HEK293 (cell line): ENCODE data around the gene ZDHHC14.

Source experiments
- CTCF ChIA-PET: fragments of 350-600 bp; formaldehyde crosslinking; extraction: SDS; loops from one replicate; lab custom pipeline; 2021; ENCODE audit warnings: antibody characterized with exemption; lab: Yijun Ruan, JAX
- POLR2A ChIA-PET: fragments of 300-600 bp; formaldehyde crosslinking; extraction: SDS; loops from one replicate; lab custom pipeline; 2020; ENCODE audit warnings: antibody characterized with exemption, inconsistent platforms; lab: Yijun Ruan, JAX
- H3K27ac ChIP-seq: fragments of 200-500 bp; sonication (Bioruptor generic); 2 replicates; pipeline ENCODE4 v1.5.1; 2014; ENCODE audit warnings: low read depth, low read length, control low read depth, inconsistent platforms; ENCODE audit errors: extremely low read depth
- H3K36me3 ChIP-seq, 2 experiments: fragments of 200-500 bp in 1 of 2; sonication (Bioruptor generic) in 1 of 2; 1 replicate in 1 of 2; 2 replicates in 1 of 2; pipeline ENCODE4 v1.5.1; 2014 to 2017; ENCODE audit warnings: inconsistent platforms in 2 of 2, low read length in 2 of 2; ENCODE audit not compliant: control insufficient read depth in 2 of 2, insufficient read depth in 1 of 2
- H3K4me1 ChIP-seq: fragments of 200-500 bp; sonication (Bioruptor generic); 2 replicates; pipeline ENCODE4 v1.5.1; 2014; ENCODE audit warnings: mild to moderate bottlenecking, low read length, inconsistent platforms; ENCODE audit not compliant: control insufficient read depth, insufficient read depth
- H3K4me3 ChIP-seq: 2 replicates; pipeline ENCODE4 v1.5.1; 2011; ENCODE audit warnings: low read depth, mild to moderate bottlenecking, control low read depth, low read length, moderate library complexity
- H3K9me3 ChIP-seq: fragments of 200-500 bp; sonication (Bioruptor generic); 2 replicates; pipeline ENCODE4 v1.5.1; 2014; ENCODE audit warnings: low read depth, low read length, inconsistent platforms; ENCODE audit not compliant: control insufficient read depth, insufficient read depth
- BCL11B ChIP-seq: fragments of 450-650 bp; formaldehyde crosslinking; IDR thresholded peaks from 2 replicates; pipeline ENCODE4 v1.5.1; 2016; ENCODE audit warnings: low read depth, missing biosample characterization, missing genetic modification characterization
- EGR2 ChIP-seq: fragments of 450-650 bp; formaldehyde crosslinking; IDR thresholded peaks from 2 replicates; pipeline ENCODE4 v1.5.1; 2016; ENCODE audit warnings: low read depth, missing biosample characterization, missing genetic modification characterization
- ELK4 ChIP-seq: IDR thresholded peaks from 2 replicates; pipeline ENCODE4 v1.6.1; 2011; ENCODE audit warnings: mild to moderate bottlenecking, low read depth, low read length, borderline replicate concordance
- HOXD13 ChIP-seq: sonication (generic); formaldehyde crosslinking; IDR thresholded peaks from 2 replicates; pipeline ENCODE4 v1.8.0; 2022; ENCODE audit warnings: missing genetic modification reagents, borderline replicate concordance
- MEIS1 ChIP-seq: sonication (generic); formaldehyde crosslinking; IDR thresholded peaks from 2 replicates; pipeline ENCODE4 v1.8.1; 2022; ENCODE audit warnings: missing genetic modification reagents, mild to moderate bottlenecking, borderline replicate concordance
- SALL2 ChIP-seq: fragments of 450-650 bp; formaldehyde crosslinking; IDR thresholded peaks from 2 replicates; pipeline ENCODE4 v1.5.0; 2017; ENCODE audit warnings: missing biosample characterization, mild to moderate bottlenecking, missing genetic modification characterization, borderline replicate concordance
- ZBTB10 ChIP-seq: fragments of 450-650 bp; formaldehyde crosslinking; IDR thresholded peaks from 2 replicates; pipeline ENCODE4 v1.5.1; 2016; ENCODE audit warnings: missing biosample characterization, missing genetic modification characterization
- ZBTB6 ChIP-seq: fragments of 450-650 bp; formaldehyde crosslinking; IDR thresholded peaks from 2 replicates; pipeline ENCODE4 v1.5.1; 2017; ENCODE audit warnings: missing biosample characterization, missing genetic modification characterization
- ZFHX2 ChIP-seq: fragments of 450-650 bp; formaldehyde crosslinking; conservative IDR thresholded peaks from 2 replicates; pipeline ENCODE4 v1.5.1; 2016; ENCODE audit warnings: missing biosample characterization, missing genetic modification characterization
- ZFP69B ChIP-seq: fragments of 450-650 bp; formaldehyde crosslinking; IDR thresholded peaks from 2 replicates; pipeline ENCODE4 v1.5.1; 2016; ENCODE audit warnings: missing biosample characterization, missing genetic modification characterization
- ZNF10 ChIP-seq: fragments of 450-650 bp; formaldehyde crosslinking; IDR thresholded peaks from 2 replicates; pipeline ENCODE4 v1.5.1; 2017; ENCODE audit warnings: missing biosample characterization, missing genetic modification characterization
- ZNF140 ChIP-seq: fragments of 450-650 bp; formaldehyde crosslinking; IDR thresholded peaks from 2 replicates; pipeline ENCODE4 v1.5.1; 2016; ENCODE audit warnings: missing biosample characterization, missing genetic modification characterization
- ZNF16 ChIP-seq: fragments of 450-650 bp; formaldehyde crosslinking; IDR thresholded peaks from 2 replicates; pipeline ENCODE4 v1.5.1; 2016; ENCODE audit warnings: low read depth, missing biosample characterization, missing genetic modification characterization
- ZNF169 ChIP-seq: fragments of 450-650 bp; formaldehyde crosslinking; IDR thresholded peaks from 2 replicates; pipeline ENCODE4 v1.5.1; 2016; ENCODE audit warnings: missing biosample characterization, missing genetic modification characterization
- ZNF175 ChIP-seq: fragments of 450-650 bp; formaldehyde crosslinking; IDR thresholded peaks from 2 replicates; pipeline ENCODE4 v1.5.1; 2016; ENCODE audit warnings: missing biosample characterization, missing genetic modification characterization
- ZNF366 ChIP-seq: fragments of 450-650 bp; formaldehyde crosslinking; conservative IDR thresholded peaks from 2 replicates; pipeline ENCODE4 v1.5.1; 2016; ENCODE audit warnings: missing biosample characterization, missing genetic modification characterization
- ZNF391 ChIP-seq: fragments of 450-650 bp; formaldehyde crosslinking; IDR thresholded peaks from 2 replicates; pipeline ENCODE4 v1.5.1; 2016; ENCODE audit warnings: low read depth, missing biosample characterization, missing genetic modification characterization, borderline replicate concordance
- ZNF394 ChIP-seq: fragments of 450-650 bp; formaldehyde crosslinking; IDR thresholded peaks from 2 replicates; pipeline ENCODE4 v1.5.1; 2016; ENCODE audit warnings: missing biosample characterization, missing genetic modification characterization, mild to moderate bottlenecking, moderate library complexity, borderline replicate concordance
- ZNF521 ChIP-seq: fragments of 450-650 bp; formaldehyde crosslinking; IDR thresholded peaks from 2 replicates; pipeline ENCODE4 v1.5.1; 2017; ENCODE audit warnings: missing biosample characterization, mild to moderate bottlenecking, missing genetic modification characterization
- ZNF610 ChIP-seq: fragments of 450-650 bp; formaldehyde crosslinking; IDR thresholded peaks from 2 replicates; pipeline ENCODE4 v1.5.1; 2016; ENCODE audit warnings: missing biosample characterization, missing genetic modification characterization, borderline replicate concordance
- ZNF692 ChIP-seq: fragments of 450-650 bp; formaldehyde crosslinking; IDR thresholded peaks from 2 replicates; pipeline ENCODE4 v1.5.1; 2016; ENCODE audit warnings: missing biosample characterization, missing genetic modification characterization
- ZSCAN16 ChIP-seq: fragments of 450-650 bp; formaldehyde crosslinking; IDR thresholded peaks from 2 replicates; pipeline ENCODE4 v1.5.1; 2016; ENCODE audit warnings: missing biosample characterization, missing genetic modification characterization

ZDHHC14 gene

GRCh38 chr6:157552081-157552747 is 171.2 kb downstream of the ZDHHC14 start:
- Histone ChIP-seq H3K9me3 (no peaks in the 10 kb centered on the region), H3K36me3 (no peaks in the 10 kb centered on the region)
- CTCF ChIA-PET = no interaction called here
- TF ChIP-seq ZNF169 (no peak), EGR2 (tag by site-specific recombination) (peak; percentile 75), ZSCAN16 (tag by site-specific recombination) (no peak), ZFHX2 (tag by site-specific recombination) (peak; percentile 39)
- TF ChIP-seq, all 188 proteins: peak for 2
- H3K4me3 ChIP-seq = no peak overlapping the region
- H3K27ac ChIP-seq = no peak overlapping the region
- POLR2A ChIA-PET = no interaction called here
- H3K4me1 ChIP-seq = no peaks in the 10 kb centered on the region

- Histone ChIP-seq H3K4me3 (no peak overlapping the region), H3K9me3 (no peaks in the 10 kb centered on the region), H3K4me1 (no peaks in the 10 kb centered on the region), H3K27ac (no peak overlapping the region), H3K36me3 (no peaks in the 10 kb centered on the region)
- TF ChIP-seq ZBTB6 = no peak
- TF ChIP-seq ZNF391 (tag by site-specific recombination) = no peak
- no peak for TF ChIP-seq ZFP69B (tag by site-specific recombination)
- TF ChIP-seq BCL11B (tag by site-specific recombination) = no peak
- TF ChIP-seq ZNF610 (tag by site-specific recombination) = no peak
- no peak for TF ChIP-seq ZNF692
- TF ChIP-seq ZNF16 = no peak
- TF ChIP-seq ELK4 = no peak
- no peak for TF ChIP-seq HOXD13
- no peak for TF ChIP-seq ZNF366 (tag by site-specific recombination)
- no peak for TF ChIP-seq ZFHX2 (tag by site-specific recombination)
- no peak for TF ChIP-seq ZNF394 (tag by site-specific recombination)
- TF ChIP-seq ZNF175 (tag by site-specific recombination) = no peak
- no peak for TF ChIP-seq SALL2 (tag by site-specific recombination)
- TF ChIP-seq ZNF140 = no peak
- no peak for TF ChIP-seq MEIS1 (CRISPR knock-in tag)
- TF ChIP-seq ZBTB10 (tag by site-specific recombination) = no peak
- TF ChIP-seq ZNF521 (tag by site-specific recombination) = no peak
- no peak for TF ChIP-seq ZNF10 (tag by site-specific recombination)
- ChIA-PET CTCF (no interaction called here), POLR2A (no interaction called here)
Observed at GRCh38 chr6:157552820-157553485, 172.0 kb downstream of the ZDHHC14 start.
